GM21737 (cell line): ENCODE data around the gene PEX10.

Experiments
- ATAC-seq: cut with Tn5 transposase; IDR thresholded peaks from one replicate; pipeline ENCODE4 v1.9.1; 2021; ENCODE audit warnings: mild to moderate bottlenecking, moderate library complexity; ENCODE audit not compliant: unreplicated experiment

The PEX10 gene

GRCh38 chr1:2355373-2356261, 56.7 kb downstream of the PEX10 start:
- ATAC-seq = no peak

DNA sequence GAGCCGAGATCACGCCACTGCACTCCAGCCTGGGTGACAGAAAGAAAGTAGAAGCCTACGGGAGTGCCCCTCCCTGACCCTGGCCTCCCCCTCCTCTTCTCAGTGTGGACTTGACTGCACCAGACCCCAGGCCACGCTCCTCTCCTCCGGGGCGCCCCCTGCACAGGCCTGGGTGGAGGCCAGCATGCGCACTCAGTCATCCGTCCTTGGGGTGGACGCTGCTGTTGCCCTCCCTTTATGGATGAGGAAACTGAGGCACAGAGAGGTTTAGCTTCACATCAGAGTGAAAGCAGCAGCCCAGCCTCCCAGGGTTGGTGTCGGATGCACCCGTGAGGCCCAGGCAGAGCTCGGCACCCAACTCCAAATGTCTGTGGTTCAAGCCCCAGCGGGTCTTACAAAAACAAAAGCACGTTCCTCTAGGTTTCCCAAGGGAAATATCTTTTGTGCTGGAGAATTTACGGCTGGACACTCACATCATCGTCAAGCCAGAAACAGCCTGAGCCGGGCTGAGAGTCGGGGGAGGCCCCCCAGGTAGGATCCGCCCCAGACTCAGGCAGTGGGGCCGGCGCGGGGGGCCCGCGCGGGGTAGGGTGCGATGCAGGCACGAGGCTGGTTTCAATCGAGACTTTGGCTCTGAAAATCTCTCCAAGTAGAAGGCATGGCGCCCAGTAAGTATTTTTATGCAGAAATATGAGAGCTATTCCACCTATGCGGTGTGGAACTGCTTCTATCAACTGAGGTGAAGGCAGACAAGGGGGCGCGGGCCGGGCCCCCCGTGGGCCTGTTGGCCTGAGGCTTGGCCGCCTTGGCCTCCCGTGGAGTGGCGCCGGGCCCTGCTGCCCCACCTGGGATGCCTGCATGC, 57.6 kb downstream of the PEX10 start:
- ATAC-seq = no peak
